Adrenal gland (tissue), 5 donors: ENCODE data around the gene STK17A.

Source experiments
- CTCF ChIP-seq, 6 experiments: fragments of 450-650 bp in 4 of 6; fragments of 200-600 bp in 2 of 6; sonication (generic) in 1 of 6; IDR thresholded peaks; 1 replicate in 5 of 6; 2 replicates in 1 of 6; pipeline versions ENCODE4 v1.5.1 to v1.8.0; 2016 to 2021; ENCODE audit warnings: antibody characterized with exemption in 6 of 6, mild to moderate bottlenecking in 2 of 6, moderate library complexity in 1 of 6
- POLR2A ChIP-seq, 2 donors: fragments of 450-650 bp; IDR thresholded peaks; one replicate each; pipeline ENCODE4 v1.6.1; 2017; ENCODE audit warnings: antibody characterized with exemption in 2 of 2, mild to moderate bottlenecking in 2 of 2, moderate library complexity in 1 of 2
- donor health status: DM: no; HTN: no; CAD: no.

GRCh38 chr7:43583424-43584194 is 701 bp downstream of the STK17A start:
- no peak for TF ChIP-seq CTCF (IDR thresholded peaks at IDR 0.05)
- no peak for TF ChIP-seq POLR2A (IDR thresholded peaks at IDR 0.05)
